GM18505 (cell line): ENCODE results near the gene SRBD1.

ENCODE experiments used
- ATAC-seq: cut with Tn5 transposase; IDR thresholded peaks from one replicate; pipeline ENCODE4 v1.9.1; 2021; ENCODE audit not compliant: unreplicated experiment
- POLR2A ChIP-seq: IDR thresholded peaks from 4 replicates; pipeline ENCODE4 v1.6.1; 2011; ENCODE audit warnings: borderline replicate concordance; ENCODE audit not compliant: insufficient read depth, insufficient read length; ENCODE audit errors: extremely low read depth

The SRBD1 gene

DNA sequence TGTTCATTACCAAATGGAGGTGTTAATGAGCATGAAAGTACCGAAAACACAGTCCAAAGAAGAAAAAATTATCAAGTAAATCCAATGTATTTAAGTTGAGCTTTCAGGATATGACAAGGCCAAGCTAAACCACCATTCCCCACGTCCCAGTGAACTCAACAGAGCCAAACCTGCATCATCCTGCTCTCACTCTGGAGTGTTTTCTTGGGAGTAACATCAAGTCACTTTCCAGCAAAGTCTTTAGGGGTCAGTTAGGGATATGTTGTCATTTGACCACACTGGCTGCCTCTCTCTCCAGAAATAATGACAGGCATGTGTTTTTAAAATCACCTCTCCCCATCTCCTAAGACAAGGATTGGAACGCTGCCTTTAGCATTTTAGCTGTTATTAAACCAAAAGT is 140.5 kb downstream of the SRBD1 start:
- no peak for ATAC-seq
- no peak for TF ChIP-seq POLR2A

DNA sequence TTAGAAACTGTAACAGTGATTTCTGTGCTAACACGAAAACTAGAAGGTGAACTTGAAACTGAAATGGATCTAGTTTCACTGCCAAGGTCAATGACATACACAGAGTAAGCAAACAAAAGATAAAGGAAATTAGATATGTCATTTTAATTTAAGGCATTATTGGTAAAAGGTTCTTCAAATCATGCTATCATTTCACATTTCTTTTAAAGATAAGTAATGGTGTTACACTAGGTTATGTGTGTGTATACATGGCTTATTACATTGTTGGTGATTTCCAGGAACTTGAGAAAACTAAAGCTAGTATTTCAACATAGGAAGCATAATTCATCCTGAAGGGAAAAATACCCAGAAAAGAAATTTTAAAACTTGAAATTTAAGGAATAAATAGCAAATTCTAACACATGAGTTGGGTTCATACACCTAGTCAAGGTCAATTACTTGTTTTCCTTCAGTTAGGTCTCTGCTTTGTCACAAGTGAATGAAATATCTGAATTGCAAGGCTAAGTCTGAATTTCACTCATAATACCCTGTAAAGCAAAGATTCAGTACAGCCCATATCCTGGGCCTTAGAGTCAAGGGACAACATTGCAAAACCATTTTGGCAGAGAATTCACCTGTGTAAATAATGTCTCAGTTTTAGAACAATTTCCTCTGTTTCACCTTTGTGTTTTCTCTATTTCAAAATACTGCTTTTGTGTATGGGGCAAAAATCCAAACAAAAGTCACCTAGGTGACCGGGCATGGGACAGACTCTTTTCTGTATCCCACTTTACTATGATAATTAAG is 141.6 kb downstream of the SRBD1 start:
- TF ChIP-seq POLR2A = no peak
- no peak for ATAC-seq

DNA sequence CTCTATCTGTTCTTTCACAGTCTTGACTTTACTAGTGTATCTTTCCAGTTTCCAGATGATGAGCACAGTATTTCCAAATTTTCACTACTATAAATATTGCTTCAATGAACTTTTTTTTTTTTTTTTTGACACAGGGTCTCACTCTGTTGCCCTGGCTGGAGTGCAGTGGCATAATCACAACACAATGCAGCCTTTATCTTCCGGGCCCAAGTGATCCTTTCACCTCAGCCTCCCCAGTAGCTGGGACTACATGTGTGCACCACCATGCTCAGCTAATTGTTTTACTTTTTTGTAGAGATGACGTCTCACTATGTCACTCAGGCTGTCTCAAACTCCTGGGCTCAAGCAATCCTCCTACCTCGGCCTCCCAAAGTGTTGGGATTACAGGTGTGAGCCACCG is 142.8 kb downstream of the SRBD1 start:
- ATAC-seq = no peak
- TF ChIP-seq POLR2A = no peak

DNA sequence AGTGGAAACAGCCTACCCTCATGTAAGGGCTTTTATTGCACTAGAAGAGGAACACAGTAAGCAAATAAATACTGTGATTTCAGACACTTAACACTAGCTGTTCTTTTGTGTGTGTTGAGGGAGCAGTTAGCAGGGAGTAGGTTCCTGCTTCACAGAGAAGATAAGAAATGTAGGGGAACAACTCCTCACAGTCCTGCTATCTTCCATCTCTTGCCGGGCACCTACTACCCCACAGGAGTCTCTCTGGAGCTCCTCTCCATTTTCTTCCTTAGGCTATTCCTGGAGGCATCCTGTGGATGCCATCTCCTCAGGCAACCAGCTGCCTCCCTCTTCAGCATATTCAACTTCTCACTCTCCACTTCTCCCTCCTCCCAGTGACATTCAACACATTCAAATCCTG is 145.0 kb downstream of the SRBD1 start:
- no peak for ATAC-seq
- no peak for TF ChIP-seq POLR2A

DNA sequence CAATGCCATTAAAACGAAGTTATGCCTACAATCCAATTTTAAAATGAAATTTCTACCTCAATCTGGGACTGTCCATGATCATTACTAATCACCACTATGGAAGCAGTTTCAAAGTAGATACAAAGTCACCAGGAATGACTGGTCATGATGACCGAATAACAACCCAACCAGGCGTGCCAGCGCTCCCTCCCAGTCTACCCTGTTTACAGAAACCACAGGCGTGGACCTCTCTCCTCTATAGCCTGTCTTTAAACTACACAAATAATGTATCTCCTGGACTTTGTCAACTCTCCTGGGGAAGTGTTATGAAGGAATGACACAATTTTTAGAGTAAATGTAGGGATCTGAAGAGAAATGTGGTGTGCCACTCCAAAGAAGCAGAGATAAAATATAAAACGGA is 150.2 kb downstream of the SRBD1 start:
- no peak for ATAC-seq
- TF ChIP-seq POLR2A = no peak

DNA sequence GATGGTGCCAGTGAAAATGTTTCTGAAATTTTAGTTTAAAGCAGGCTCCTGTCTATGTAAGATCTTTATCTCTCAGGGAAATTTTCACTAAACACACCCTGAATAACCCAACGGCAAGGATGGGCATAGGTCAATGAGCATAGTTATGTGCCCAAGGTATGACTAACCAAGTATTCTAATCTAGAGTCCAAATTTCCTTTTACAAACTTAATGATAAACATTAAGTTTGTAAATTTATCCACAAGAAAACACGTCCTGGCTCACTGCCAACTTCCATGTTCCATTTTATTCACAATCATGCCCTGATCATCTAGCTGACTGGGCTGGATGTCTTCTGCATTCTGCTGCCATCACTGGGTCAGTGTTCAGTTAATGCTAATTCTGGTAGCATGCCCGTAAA is 151.2 kb downstream of the SRBD1 start:
- TF ChIP-seq POLR2A = no peak

DNA sequence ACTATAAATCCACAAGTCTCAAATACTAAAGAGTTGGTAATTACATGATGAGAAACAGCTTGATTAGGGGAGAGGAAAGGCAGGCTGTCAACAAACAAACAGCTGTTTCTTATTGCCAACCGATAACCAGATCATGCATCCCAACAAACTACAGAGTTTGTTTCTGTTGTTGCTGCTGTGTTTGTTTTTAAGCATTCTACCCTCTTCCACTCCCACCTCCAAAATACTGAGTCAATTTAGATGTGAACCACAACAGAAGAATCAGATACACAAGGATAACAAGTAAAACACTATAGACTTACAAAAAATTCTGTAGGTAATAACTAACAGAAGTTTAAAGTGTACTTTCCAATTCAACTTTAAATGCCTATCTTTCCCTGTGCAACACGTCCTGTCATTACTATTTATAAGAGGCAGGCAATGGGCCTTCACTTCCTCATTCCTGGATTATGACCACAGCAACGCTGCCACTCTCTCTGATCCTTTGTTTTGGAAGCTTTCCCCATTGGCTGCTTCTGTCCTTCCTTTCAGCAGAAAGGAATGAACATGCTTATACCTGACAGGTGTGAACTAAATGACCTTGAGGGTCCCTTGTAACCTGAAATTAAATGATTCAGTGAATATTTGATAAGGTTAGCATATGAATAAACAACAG is 152.0 kb downstream of the SRBD1 start:
- ATAC-seq = no peak

More for the DNA sequence above, 151.2 kb downstream of the SRBD1 start:
- ATAC-seq = no peak

DNA sequence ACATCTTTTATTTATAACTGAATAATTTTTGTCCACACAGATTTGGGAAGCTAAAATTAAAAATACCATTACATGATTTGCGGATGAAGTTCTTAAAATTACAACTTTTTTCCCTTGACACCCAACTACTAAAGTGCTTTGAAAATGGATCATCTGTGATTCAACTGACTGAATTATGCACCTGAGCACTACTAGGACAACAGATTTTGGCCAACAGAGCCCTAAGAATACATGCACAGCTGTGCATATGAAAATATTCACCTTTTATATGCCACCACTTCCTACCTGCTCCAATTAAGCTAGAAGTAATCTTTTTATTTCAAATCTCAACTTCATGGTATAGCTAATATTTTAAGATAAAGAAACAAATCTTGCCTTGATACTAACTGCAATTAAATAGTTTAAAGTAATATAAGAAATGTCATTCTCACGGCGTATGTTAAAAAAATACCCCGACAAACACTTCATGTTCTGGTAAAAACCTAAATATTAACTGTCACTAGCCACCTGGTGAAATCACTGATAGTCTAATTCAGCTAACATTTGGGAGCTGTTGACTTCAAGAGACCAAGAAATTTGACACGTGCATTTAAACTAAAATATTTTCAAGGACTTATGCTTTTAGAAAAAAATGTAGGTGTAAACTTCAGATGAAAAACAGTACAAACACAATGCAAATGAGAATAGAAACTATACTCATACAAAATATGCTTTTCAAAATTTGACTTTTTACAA is 153.7 kb downstream of the SRBD1 start:
- TF ChIP-seq POLR2A = no peak
- no peak for ATAC-seq

More for the DNA sequence above, 152.0 kb downstream of the SRBD1 start:
- no peak for TF ChIP-seq POLR2A

DNA sequence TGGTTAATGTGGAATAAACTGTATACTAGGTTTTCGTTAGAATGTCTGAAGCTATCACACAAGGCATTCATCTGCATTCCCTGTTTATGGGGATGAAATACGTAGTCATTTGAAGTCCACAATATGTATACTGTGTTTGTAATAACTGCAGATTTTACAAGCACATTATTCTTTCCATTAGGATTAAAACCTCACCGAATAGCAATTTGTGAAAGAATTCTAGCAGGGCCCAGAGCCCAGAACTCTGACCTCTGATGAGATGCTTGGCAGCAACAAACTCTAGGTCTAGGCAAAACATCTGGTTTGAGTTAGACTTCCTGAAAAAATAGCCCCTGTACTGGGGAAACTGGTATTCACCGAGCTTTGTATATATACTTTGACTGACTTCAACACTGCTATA is 158.2 kb downstream of the SRBD1 start:
- no peak for TF ChIP-seq POLR2A
- ATAC-seq = no peak

DNA sequence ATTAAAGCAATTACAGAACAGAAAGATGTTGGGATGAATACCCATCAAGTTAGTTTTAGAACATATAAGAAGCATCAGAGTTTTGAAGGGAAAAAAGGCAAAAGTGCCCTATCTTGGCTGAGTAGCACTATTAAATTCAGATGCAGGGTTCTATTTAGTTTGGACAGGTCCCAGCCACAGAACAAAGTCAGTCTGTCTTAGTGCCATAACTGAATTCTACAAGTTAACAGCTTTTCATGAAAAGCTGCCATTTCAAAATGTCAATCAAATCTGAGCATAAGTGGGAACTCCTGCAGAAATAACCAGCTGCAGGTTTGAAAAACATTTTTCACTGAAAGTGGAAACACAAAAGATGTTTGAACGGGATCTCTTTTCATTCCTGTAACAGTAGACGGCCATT is 160.4 kb downstream of the SRBD1 start:
- no peak for ATAC-seq
- no peak for TF ChIP-seq POLR2A

DNA sequence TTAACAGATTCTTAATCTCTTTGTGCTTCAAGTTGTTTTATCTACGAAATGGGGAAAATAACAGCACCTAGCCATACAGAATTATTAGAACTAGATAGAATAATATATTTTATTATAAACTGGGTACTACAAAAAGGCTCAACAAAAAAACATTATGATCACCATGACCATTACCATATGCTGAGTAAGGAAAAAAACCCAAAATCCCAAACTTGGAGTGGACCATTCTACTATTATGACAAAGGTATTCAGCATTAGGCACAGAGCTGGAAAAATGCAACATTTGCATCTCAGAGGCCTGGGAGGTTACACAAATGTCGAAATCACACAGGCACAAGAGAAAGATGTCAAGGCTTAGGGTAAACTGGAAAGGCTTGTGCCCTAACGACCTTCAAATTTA is 162.8 kb downstream of the SRBD1 start:
- no peak for TF ChIP-seq POLR2A
- no peak for ATAC-seq

DNA sequence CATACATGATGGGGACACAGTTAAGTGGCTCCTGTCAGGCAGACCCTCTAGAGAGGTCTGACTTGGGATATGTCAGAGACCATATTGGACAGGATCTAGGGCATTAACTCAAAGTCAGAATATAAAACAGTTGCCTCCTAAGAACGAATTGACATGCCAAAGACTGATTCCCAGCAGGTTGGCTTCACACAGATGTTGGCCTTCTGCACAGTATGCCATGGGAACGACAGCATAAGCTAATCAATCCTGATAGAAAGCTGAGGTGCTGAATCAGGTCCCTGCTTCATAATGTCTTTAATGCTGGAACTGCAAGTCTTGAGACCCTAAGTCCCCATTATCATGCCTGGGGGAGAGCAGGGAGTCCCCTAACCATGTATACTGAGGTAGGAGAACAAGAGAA is 165.1 kb downstream of the SRBD1 start:
- no peak for TF ChIP-seq POLR2A
- ATAC-seq = no peak

DNA sequence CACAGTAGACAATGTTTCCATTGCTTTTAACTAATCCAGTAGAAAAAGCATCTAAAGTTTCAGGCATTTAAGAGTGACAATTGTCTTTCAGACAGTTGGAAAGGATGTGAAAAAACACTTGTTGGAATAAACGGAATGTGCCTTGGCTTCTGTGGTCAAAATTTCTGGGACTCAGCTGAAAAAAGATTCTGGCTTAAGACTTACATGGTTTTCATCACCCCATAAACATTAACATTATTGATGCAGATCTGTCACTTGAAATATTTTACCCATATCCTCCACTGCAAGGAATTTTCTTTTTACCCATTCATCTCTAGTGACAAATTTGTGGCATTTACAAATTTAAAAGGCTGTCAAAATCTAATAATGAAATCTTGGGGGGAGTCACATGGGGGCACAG is 166.0 kb downstream of the SRBD1 start:
- ATAC-seq = no peak

DNA sequence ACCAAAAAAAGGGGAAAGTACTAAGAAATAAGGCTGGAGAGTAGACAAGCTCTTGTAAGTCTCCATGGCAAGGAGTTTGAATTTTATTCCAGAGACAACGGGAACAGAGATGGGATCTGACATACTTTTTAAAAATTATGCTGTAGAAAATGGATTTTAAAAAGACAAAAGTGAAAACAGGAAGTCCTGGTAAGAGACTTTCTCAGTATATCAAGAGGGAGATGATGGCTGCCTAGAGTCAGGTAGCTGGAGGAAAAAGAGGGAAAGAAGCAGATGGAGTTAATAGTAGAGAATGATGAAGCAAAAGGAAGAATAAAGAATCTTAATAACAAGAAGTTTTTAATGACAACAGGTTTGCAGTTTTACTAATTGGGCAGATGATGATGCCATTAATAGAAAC is 168.1 kb downstream of the SRBD1 start:
- TF ChIP-seq POLR2A = no peak
- no peak for ATAC-seq

More for the DNA sequence above, 166.0 kb downstream of the SRBD1 start:
- TF ChIP-seq POLR2A = no peak
